GM19397 (cell line): Measurements from ENCODE around the gene SMIM44.

Experiments
- ATAC-seq: cut with Tn5 transposase; IDR thresholded peaks from one replicate; pipeline ENCODE4 v1.9.1; 2021; ENCODE audit warnings: mild to moderate bottlenecking, moderate library complexity; ENCODE audit not compliant: unreplicated experiment

SMIM44 gene

GRCh38 chr19:3478409-3479176 is 4.6 kb downstream of the SMIM44 start:
- no peak for ATAC-seq

- no peak for ATAC-seq
Measured at GRCh38 chr19:3477951-3478350, 5.3 kb downstream of the SMIM44 start.

- ATAC-seq, result no peak
Measured at GRCh38 chr19:3477506-3477905, 5.7 kb downstream of the SMIM44 start.

GRCh38 chr19:3476830-3477229 is 6.4 kb downstream of the SMIM44 start:
- no peak for ATAC-seq

DNA sequence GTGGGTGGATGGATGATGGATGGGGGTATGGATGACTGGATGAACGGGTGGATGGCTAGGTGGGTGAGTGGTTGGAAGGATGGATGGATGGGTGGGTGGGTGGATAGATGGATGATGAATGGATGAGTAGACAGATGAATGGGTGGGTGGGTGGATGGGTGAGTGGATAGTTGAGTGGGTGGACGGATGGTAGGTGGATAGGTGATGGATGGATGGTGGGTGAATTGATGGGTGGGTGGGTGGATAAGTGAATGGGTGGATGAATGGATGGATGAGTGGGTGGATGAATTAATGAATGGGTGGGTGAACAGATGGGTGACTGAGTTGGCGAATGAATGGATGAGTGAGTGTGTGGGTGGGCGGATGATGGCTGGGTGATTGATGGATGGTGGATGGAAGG is 7.8 kb downstream of the SMIM44 start:
- ATAC-seq, result no peak

DNA sequence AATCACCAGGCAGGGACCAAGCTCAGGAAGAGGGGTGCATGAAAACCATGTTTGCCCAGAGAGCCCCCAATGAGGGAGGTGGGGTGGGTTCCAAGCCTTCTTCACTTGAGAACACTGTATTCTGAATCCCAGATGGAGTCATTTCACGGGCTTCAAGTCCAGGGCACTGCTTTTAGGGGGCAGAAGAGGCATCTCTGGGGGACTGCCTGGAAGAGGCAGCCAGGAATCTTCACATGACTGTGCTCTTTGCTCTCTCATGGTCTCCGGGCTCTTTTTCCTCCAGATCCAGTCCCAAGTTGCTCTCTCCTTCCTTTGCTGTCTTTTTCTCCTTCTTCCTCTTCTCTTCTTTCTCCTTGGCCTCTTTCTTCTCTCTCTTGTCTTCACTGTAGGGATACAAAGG is 8.6 kb downstream of the SMIM44 start:
- no peak for ATAC-seq

GRCh38 chr19:3474010-3474409 is 9.2 kb downstream of the SMIM44 start:
- ATAC-seq, result no peak

DNA sequence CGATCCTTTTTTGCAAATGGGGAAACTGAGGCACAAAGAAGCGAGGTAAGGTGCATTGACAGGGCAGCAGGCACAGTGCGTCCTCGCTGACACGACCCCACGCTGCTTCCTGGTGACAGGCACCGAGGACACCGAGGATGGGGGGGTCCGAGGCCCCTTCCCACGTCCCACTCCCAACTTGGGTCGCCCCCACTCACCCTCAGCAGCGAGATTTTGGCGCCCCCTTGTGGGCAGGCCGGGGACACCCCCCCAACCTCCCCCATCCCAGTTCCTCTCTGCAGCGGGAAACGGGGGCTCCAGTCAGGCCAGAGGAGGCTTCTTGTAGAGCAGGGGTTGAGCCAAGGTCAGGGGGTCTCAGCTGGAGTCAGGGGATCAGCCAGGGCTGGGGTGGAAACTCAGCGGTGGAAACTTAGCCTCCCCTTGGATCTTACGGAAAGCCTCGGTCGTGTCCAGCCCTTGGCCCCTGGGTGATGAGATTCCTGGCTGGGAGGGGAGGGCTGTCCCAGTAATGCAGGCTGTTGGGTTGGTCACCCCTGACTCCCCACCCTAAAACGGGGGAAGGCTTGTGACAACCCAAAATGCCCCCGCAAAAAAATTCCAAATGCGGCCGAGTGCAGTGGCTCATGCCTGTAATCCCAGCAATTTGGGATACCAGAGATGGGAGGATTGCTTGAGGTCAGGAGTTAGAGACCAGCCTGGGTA is 11.1 kb downstream of the SMIM44 start:
- no peak for ATAC-seq

DNA sequence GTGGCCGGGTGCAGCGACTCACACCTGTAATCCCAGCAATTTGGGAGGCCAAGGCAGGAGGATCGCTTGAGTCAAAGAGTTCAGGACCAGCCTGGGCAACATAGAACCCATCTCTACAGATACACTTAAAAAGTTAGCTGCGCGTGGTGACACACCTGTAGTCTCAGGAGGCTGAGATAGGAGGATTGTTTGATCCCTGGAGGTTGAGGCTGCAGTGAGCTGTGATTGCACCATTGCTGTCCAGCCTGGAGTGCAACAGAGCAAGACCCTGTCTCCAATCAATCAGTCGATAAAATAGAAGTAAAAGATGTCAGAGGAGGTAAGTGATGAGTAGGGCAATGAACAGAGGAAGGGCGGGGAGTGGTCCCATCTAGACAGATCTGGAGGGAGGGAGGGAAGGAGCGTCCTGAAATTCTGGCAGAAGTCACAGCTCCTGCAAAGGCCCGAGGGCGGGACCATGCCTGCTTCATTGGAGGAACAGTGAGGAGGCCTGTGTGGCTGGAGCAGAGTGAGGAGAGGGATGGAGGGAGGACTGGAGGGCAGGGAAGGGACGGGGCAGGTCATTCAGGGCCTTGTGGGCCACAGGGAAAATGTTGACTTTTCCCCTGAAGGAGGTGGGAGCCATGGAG is 12.6 kb downstream of the SMIM44 start:
- ATAC-seq, result no peak

- ATAC-seq, result no peak
Measured at GRCh38 chr19:3469638-3470499, 13.4 kb downstream of the SMIM44 start.

DNA sequence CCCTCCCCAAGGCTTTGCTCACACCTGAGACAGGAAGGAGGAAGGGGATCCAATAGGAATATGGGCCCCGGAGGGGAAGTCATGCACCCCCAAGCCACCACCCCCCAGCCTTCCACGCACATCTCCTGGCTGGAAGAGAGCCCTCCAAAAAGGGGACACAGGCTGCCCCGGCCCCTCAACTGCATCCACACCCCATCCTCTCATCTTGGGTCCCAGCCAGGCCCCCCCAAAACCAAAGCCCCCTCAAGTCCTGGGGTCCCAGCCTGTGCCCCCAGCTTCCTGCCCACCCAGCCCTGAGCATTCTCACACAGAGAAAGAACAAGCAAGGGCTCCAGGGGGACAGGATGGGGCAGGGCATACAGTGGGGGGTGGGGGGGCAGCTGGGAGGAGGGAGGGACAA is 15.0 kb downstream of the SMIM44 start:
- ATAC-seq, result no peak

GRCh38 chr19:3467437-3468198 is 15.6 kb downstream of the SMIM44 start:
- no peak for ATAC-seq

DNA sequence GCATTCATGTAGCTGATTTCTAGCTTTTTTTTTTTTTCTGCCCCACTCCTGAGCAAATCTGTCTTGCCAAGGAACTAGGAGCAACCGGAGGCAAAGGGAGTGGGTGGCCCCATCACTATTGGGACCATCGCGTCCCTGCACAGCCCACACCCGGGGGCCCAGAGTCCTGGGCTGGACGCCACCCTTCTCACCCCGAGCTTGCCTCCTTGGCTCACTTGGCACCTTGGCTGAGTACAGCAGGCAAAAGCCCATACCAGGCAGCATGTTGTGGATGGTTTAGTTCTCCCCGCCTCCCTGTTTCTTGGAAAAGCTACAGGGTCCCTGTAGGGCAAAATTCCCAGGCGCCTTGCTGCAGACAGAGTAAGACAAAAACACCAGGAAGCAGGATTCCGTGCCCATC is 16.6 kb downstream of the SMIM44 start:
- no peak for ATAC-seq

- no peak for ATAC-seq
Measured at GRCh38 chr19:3465552-3465951, 17.7 kb downstream of the SMIM44 start.

- no peak for ATAC-seq
Measured at GRCh38 chr19:3464587-3465235, 18.5 kb downstream of the SMIM44 start.

- no peak for ATAC-seq
Measured at GRCh38 chr19:3463714-3464586, 19.3 kb downstream of the SMIM44 start.

- ATAC-seq, result no peak
Measured at GRCh38 chr19:3462991-3463713, 20.1 kb downstream of the SMIM44 start.

- ATAC-seq, result no peak
Measured at GRCh38 chr19:3459965-3460582, 23.2 kb downstream of the SMIM44 start.
